ENCODE data around the gene NMNAT3.

DNA sequence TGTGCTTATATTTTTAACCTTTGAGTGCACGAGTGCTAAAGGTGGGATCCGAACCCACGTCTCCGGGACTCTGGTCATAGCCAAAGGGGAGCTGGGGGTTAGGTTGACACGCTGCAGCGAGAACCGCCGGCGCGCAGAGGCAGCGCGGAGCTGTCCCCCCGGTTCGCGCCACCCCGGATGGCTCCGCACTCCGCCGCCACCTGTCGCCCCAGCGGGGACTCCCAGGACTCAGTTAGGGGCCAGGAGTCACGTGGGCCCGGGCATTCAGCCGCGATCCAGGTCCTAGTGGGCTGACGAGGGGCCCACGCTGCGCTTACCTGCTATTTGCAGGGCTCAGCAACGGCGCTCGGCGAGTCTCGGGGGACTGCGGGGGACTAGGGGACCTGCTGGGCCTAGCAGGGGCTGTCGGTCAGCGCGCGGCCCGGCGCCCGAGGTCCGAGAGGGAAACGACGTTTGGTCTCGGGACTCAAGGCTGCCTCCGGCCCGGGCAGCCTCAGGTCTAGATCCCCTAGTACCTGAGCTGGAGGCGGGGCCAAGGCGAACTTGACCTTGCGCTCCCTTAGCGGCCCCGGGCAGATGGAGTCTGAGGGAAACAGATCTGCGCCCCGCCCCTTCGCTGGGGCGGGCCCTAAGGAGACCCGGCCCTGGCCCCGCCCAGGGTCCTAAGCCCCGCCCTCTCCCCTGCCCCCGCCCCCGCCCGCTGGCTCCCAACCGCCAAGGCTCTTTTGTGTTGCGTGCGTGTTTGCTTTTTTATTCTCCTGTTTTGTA lies at the start of gene NMNAT3:
- TF ChIP-seq, protein P1, sequence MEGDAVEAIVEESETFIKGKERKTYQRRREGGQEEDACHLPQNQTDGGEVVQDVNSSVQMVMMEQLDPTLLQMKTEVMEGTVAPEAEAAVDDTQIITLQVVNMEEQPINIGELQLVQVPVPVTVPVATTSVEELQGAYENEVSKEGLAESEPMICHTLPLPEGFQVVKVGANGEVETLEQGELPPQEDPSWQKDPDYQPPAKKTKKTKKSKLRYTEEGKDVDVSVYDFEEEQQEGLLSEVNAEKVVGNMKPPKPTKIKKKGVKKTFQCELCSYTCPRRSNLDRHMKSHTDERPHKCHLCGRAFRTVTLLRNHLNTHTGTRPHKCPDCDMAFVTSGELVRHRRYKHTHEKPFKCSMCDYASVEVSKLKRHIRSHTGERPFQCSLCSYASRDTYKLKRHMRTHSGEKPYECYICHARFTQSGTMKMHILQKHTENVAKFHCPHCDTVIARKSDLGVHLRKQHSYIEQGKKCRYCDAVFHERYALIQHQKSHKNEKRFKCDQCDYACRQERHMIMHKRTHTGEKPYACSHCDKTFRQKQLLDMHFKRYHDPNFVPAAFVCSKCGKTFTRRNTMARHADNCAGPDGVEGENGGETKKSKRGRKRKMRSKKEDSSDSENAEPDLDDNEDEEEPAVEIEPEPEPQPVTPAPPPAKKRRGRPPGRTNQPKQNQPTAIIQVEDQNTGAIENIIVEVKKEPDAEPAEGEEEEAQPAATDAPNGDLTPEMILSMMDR (conservative IDR thresholded peaks at IDR 0.05; ENCODE audit: low read depth, low read length), result no peak
- TF ChIP-seq EZH2 (IDR thresholded peaks at IDR 0.05; ENCODE audit: low read length, unreplicated experiment), result no peak
